ENCODE data around the gene SPRING1. TPM values are rescaled to one million over a fixed set of nuclear protein-coding genes. Genes with fewer than 3 reads are reported as not detected.

The SPRING1 gene
- total and polyA plus RNA-seq, 2 of the 13 experiments (the other 11 are each of a cell fraction or from before 2014, with no cell fraction given): 20.0 to 51.8 TPM

GRCh38 chr12:116735951-116736599 lies 1.8 kb downstream of the SPRING1 start (continued):
- TF ChIP-seq PRDM10 (CRISPR knock-in tag; IDR thresholded peaks at IDR 0.05; ENCODE audit: low read depth) (no peak), DMTF1 (CRISPR knock-in tag; IDR thresholded peaks at IDR 0.05) (no peak), ZNF12 (CRISPR knock-in tag; IDR thresholded peaks at IDR 0.05) (no peak), ZBTB2 (CRISPR knock-in tag; IDR thresholded peaks at IDR 0.05; ENCODE audit: low read depth) (no peak), HOXA3 (CRISPR knock-in tag; IDR thresholded peaks at IDR 0.05) (0 out of 2 replicates have a peak, but pooled peaks have one; percentile 20), ZSCAN20 (CRISPR knock-in tag; IDR thresholded peaks at IDR 0.05; ENCODE audit: borderline replicate concordance) (no peak), CC2D1A (CRISPR knock-in tag; IDR thresholded peaks at IDR 0.05) (no peak), NR2F1 (CRISPR knock-in tag; IDR thresholded peaks at IDR 0.05) (peak; percentile 67 to 73; a peak in 3 of 4 replicates), ARID3A (IDR thresholded peaks at IDR 0.05; ENCODE audit: low read depth, low read length) (no peak)
- TF ChIP-seq, protein P1, sequence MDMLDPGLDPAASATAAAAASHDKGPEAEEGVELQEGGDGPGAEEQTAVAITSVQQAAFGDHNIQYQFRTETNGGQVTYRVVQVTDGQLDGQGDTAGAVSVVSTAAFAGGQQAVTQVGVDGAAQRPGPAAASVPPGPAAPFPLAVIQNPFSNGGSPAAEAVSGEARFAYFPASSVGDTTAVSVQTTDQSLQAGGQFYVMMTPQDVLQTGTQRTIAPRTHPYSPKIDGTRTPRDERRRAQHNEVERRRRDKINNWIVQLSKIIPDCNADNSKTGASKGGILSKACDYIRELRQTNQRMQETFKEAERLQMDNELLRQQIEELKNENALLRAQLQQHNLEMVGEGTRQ (IDR thresholded peaks at IDR 0.05; ENCODE audit: low read depth, low read length): peak; percentile 59
- TF ChIP-seq, protein P1 (CRISPR knock-in tag; IDR thresholded peaks at IDR 0.05; ENCODE audit: borderline replicate concordance): peak; percentile 66; the same call in 1 of the 2 replicates
- TF ChIP-seq, protein P2, sequence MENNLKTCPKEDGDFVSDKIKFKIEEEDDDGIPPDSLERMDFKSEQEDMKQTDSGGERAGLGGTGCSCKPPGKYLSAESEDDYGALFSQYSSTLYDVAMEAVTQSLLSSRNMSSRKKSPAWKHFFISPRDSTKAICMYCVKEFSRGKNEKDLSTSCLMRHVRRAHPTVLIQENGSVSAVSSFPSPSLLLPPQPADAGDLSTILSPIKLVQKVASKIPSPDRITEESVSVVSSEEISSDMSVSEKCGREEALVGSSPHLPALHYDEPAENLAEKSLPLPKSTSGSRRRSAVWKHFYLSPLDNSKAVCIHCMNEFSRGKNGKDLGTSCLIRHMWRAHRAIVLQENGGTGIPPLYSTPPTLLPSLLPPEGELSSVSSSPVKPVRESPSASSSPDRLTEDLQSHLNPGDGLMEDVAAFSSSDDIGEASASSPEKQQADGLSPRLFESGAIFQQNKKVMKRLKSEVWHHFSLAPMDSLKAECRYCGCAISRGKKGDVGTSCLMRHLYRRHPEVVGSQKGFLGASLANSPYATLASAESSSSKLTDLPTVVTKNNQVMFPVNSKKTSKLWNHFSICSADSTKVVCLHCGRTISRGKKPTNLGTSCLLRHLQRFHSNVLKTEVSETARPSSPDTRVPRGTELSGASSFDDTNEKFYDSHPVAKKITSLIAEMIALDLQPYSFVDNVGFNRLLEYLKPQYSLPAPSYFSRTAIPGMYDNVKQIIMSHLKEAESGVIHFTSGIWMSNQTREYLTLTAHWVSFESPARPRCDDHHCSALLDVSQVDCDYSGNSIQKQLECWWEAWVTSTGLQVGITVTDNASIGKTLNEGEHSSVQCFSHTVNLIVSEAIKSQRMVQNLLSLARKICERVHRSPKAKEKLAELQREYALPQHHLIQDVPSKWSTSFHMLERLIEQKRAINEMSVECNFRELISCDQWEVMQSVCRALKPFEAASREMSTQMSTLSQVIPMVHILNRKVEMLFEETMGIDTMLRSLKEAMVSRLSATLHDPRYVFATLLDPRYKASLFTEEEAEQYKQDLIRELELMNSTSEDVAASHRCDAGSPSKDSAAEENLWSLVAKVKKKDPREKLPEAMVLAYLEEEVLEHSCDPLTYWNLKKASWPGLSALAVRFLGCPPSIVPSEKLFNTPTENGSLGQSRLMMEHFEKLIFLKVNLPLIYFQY (CRISPR knock-in tag; IDR thresholded peaks at IDR 0.05; ENCODE audit: borderline replicate concordance): no peak

Data from HepG2 (cell line).